ENCODE data around the gene KCNE5.
"Not testable (repeated sequence)": the region's sequence is repeated elsewhere in the genome, so short reads cannot be mapped to it uniquely, and the experiment has no call there.

Gene KCNE5

GRCh38 chrX:109614951-109615350 is 10.0 kb downstream of the KCNE5 start:
- no peak for DNase-seq (ENCODE audit: low read depth in 2 of 2)

GRCh38 chrX:109601486-109601885 is 23.5 kb downstream of the KCNE5 start:
- no peak for DNase-seq (ENCODE audit: low read depth in 2 of 2)

GRCh38 chrX:109600237-109600651 is 24.7 kb downstream of the KCNE5 start:
- no peak for DNase-seq (ENCODE audit: low read depth in 2 of 2)

- DNase-seq (ENCODE audit: low read depth in 2 of 2): no peak
Observed at GRCh38 chrX:109596015-109596414, 29.0 kb downstream of the KCNE5 start.

GRCh38 chrX:109590176-109590575 is 34.8 kb downstream of the KCNE5 start:
- DNase-seq (ENCODE audit: low read depth in 2 of 2): no peak

GRCh38 chrX:109585488-109585887 is 39.5 kb downstream of the KCNE5 start:
- DNase-seq (ENCODE audit: low read depth in 2 of 2): no peak

GRCh38 chrX:109578916-109579315 is 46.1 kb downstream of the KCNE5 start:
- DNase-seq (ENCODE audit: low read depth in 2 of 2): no peak

GRCh38 chrX:109577055-109577454 is 47.9 kb downstream of the KCNE5 start:
- DNase-seq (ENCODE audit: low read depth in 2 of 2): no peak

GRCh38 chrX:109576083-109576482 is 48.9 kb downstream of the KCNE5 start:
- not testable (repeated sequence) for DNase-seq (ENCODE audit: low read depth in 2 of 2)

Data from activated CD4-positive, alpha-beta T cell treated with anti-CD3 and anti-CD28 coated beads for 24 hours (primary cell).